Activated T-helper 1 cell treated with Interleukin-2 at 50 U/mL for 16 hours (primary cell): ENCODE data around the gene CABLES2.
"Not testable (repeated sequence)": the region's sequence is repeated elsewhere in the genome, so short reads cannot be mapped to it uniquely, and the experiment has no call there.

Source experiments
- DNase-seq: peaks from one replicate; pipeline ENCODE4 v3.0.0-alpha.2; 2020; ENCODE audit warnings: low read depth

CABLES2 gene

GRCh38 chr20:62436692-62437091 lies 29.6 kb upstream of the CABLES2 start:
- DNase-seq, result no peak

GRCh38 chr20:62433658-62434497 lies 26.8 kb upstream of the CABLES2 start:
- no peak for DNase-seq

- DNase-seq, result no peak
Measured at GRCh38 chr20:62430866-62431447, 23.9 kb upstream of the CABLES2 start.

- DNase-seq, result no peak
Measured at GRCh38 chr20:62430311-62430853, 23.3 kb upstream of the CABLES2 start.

GRCh38 chr20:62429455-62430310 lies 22.6 kb upstream of the CABLES2 start:
- DNase-seq, result no peak

- DNase-seq, result no peak
Measured at GRCh38 chr20:62428396-62429295, 21.6 kb upstream of the CABLES2 start.

- no peak for DNase-seq
Measured at GRCh38 chr20:62428002-62428372, 20.9 kb upstream of the CABLES2 start.

- DNase-seq, result no peak
Measured at GRCh38 chr20:62427172-62428001, 20.3 kb upstream of the CABLES2 start, which contains the start of gene RBBP8NL. Gene RBBP8NL (minus strand): TSS chr20:62427539. CDS start chr20:62419647, 7,892 bp downstream.

GRCh38 chr20:62426699-62427131 lies 19.6 kb upstream of the CABLES2 start:
- no peak for DNase-seq

- DNase-seq, result not testable (repeated sequence)
Measured at GRCh38 chr20:62426059-62426348, 18.9 kb upstream of the CABLES2 start.

GRCh38 chr20:62425281-62426058 lies 18.4 kb upstream of the CABLES2 start:
- DNase-seq, result no peak

GRCh38 chr20:62424249-62425107 lies 17.4 kb upstream of the CABLES2 start:
- DNase-seq, result no peak

GRCh38 chr20:62423326-62423706 lies 16.2 kb upstream of the CABLES2 start:
- DNase-seq, result no peak

GRCh38 chr20:62422636-62423325 lies 15.7 kb upstream of the CABLES2 start:
- no peak for DNase-seq

- no peak for DNase-seq
Measured at GRCh38 chr20:62421716-62421990, 14.6 kb upstream of the CABLES2 start.

- no peak for DNase-seq
Measured at GRCh38 chr20:62420846-62421715, 14.0 kb upstream of the CABLES2 start.

- DNase-seq, result no peak
Measured at GRCh38 chr20:62419759-62420158, 12.7 kb upstream of the CABLES2 start.
